GM18520 (cell line): Measurements from ENCODE around the gene NLRP5.
"Not testable (repeated sequence)": the region's sequence is repeated elsewhere in the genome, so short reads cannot be mapped to it uniquely, and the experiment has no call there.

Experiments used
- ATAC-seq: cut with Tn5 transposase; IDR thresholded peaks from one replicate; pipeline ENCODE4 v1.9.1; 2021; ENCODE audit not compliant: unreplicated experiment

Gene NLRP5

DNA sequence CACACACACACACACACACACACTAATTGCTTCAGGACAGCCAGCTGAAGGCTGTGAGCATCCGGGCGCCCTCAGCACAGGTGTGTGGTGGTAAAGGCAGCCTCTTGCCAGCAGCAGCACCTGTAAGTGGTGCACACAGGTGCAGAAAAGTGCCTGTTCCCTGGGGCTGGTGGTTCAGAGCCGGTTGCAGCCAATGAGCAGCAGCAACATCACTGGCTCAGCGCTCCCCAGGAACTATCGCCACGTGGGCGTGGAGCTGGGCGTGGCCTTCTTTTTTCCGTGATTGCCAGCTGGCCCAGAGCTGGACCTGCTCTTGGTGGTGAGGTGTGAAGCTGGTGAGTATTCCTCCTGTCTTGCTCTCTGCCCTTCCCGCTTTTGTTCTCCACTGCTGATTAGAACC, at the start of gene NLRP5:
TSS of gene NLRP5 (plus strand) at position 289 of the 400 bp plus-strand sequence.
- no peak for ATAC-seq

DNA sequence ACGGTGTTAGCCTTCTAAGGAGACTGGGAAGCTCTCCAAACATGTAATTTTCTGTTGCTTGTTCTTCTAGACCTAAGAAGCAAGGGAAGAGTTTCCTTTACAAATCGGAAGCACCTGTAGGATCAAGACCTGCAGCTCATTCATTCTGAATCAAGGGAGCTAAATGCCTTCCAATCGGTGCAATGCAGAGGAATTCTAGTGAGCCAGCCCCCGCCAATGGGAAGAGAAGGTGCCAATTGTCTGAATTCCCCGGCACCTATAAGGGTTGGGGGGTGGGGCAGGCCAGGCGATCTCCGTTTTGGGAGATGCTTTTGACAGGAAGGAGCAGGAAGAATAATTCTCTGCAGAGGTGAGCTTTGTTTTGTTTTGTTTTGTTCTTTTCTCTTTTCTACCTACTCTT, 47.4 kb upstream of the NLRP5 start:
- ATAC-seq: no peak

DNA sequence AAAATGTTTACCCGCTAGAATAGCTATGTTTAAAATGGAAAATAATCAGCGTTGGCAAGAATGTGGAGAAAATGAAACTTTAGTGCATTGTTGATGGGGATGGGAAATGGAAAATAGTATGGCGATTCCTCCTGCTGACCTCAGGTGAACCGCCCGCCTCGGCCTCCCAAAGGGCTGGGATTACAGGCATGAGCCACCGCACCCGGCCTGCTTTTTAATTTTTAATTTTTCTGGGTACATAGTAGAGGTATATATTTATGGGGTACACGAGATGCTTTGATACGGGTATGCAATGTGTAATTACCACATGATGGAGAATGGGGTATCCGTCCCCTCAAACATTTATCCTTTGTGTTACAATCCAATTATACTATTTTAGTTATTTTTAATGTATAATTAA, 46.3 kb upstream of the NLRP5 start:
- ATAC-seq: no peak

DNA sequence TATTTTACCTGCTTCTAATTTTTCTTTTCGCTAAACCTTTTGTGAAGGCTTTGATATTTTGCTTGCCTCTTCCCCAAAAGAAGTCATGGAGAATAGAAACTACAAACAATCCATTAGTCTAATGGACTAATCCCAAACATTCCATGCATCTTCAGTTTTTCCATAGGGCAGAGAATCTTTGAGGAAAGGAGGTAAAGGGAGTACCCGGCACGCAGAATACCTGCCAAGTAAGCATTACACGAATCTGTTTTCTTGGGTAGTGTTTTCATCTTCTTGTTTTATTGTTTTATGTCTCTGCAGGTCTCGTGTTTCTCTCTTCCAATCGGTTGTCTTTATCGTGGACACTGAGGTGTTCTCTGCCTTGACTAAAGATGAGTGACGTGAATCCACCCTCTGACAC, 39.0 kb upstream of the NLRP5 start, which contains the start of gene NLRP8:
TSS of gene NLRP8 (plus strand) at position 301 of the 400 bp plus-strand sequence.
- no peak for ATAC-seq

DNA sequence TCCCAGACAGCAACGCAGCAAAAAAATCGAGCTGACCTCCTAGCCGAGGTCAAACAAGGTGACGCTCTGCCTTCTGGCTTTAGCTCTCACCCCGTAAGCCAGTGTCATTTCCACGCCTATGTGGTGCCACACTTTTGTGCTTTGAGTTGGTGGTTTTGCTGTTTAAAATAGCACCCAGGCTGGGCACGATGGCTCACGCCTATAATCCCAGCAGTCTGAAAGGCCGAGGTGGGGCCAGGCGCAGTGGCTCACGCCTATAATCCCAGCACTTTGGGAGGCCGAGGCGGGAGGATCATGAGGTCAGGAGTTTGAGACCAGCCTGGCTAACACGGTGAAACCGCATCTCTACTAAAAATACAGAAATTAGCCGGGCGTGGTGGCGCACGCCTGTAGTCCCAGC, 36.0 kb upstream of the NLRP5 start:
- not testable (repeated sequence) for ATAC-seq

DNA sequence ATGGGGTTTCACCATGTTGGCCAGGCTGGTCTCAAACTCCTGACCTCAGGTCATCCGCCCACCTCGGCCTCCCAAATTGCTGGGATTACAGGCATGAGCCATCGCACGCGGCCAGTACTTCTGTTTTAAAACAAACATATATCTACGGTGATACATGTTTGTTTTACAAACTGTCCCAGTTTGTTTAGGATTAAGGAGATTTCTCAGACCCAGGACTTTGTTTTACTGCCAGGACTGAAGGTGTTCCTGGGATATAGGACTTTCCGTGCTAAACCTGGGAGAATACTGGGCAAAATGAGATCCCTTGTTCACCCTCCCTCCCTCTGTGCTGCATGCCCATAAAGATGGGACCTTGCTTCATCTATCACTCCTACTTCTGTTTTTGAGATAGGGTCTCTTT, 30.1 kb upstream of the NLRP5 start:
- ATAC-seq: no peak

DNA sequence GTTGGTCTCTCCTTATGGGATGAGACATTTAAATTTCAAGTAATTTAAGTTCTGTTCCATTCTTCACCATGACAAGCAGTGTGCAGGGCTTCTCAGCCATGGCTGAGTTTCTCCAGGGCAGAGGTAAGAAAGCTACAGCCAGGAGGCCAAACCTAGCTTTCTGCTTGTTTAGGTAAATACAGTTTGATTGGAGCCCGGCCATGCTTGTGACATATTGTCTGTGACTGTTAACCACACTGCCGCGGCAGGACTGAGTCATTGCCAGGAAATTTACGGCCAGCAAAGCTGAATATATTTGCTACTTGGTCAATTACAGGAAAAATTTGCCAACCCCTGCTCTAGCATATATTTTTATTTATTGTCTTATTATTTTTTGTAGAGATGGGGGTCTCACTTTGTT, 28.2 kb upstream of the NLRP5 start:
- ATAC-seq: no peak

DNA sequence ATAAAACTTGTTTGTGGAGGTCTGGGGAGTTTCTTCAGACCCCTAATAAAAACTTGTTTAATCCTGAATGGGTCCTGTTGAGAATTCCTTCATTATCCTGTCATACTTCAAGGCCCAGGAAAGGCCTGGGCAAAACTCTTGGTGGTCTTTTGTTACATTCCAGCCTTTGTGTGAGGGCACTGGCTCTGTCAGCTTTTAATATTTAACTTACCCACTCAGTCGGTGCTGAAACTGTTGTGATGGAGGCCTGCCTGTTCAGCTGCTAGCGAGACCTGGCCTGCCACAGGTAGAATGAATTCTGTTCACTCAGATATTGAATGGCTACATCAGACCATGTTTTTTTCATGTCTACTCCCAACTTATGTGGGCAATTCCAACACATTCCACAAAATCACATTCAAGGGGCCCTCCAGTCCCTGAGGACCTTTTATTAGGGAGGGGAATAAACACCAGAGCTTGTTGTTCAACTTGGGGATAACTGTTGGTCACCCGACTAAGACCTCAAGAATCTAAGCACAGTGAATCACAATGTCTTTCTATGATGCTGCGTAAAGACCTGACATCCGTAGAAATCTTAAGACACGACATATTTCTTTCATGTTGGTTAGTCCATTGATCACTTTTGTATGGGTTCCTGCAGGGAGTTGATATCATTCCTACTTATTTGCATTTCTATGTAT, 26.4 kb upstream of the NLRP5 start:
- ATAC-seq: no peak

DNA sequence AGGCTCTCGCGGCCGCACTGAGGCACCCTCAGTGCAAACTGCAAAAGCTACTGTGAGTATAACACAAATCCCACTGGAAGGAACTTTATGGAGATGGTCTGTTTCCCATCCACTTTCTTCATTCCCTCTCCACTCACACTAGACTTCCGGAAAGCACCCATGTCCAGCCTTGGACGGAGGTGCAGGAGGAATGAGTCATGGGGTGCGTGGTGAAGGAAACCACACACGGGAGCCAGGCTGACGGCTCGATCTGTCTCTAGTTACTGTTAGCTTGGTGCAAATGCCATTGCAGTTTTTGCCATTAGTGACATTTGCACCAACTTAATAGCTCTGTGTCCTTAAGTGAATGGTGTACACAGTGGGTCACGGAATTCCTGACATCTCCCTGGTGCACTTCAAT, 24.4 kb upstream of the NLRP5 start:
- no peak for ATAC-seq

DNA sequence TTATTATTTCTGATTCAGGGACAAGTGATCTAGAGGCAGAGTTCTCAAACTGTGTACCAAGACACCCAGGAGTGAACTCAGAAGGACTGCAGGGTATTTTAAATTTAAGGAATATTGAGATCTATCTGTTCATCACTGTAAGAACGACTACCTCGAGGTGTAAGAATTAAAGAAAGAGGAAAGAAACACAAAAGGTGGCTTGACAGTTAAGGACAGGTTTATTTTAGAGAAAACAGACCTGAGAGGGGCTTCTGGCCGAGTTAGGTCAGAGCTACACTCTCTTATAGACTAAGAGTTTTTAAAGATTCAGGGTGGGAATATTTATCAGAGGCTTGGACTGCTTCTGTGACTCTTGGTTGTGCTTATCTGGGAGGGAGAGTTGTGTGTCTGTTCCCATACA, 12.6 kb upstream of the NLRP5 start:
- no peak for ATAC-seq

DNA sequence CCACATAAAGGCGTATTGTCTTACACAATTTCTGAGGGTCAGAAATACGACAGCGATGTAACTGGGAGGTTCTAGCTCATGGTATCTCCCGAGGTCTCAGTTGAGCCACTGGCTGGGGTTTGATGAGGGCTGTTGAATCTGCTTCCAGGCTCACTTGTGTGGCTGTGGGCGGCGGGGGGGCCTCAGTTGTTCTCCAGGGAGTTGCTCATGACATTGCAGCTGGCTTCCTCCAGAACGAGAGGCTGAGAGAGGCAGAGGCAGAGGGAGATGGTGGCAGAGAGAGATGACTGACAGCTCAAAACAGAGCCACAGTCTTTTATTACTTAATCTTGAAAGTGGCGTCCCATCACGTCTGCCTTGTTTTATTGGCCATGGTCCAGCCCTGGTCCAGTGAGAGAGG, 6.2 kb upstream of the NLRP5 start:
- ATAC-seq: no peak

DNA sequence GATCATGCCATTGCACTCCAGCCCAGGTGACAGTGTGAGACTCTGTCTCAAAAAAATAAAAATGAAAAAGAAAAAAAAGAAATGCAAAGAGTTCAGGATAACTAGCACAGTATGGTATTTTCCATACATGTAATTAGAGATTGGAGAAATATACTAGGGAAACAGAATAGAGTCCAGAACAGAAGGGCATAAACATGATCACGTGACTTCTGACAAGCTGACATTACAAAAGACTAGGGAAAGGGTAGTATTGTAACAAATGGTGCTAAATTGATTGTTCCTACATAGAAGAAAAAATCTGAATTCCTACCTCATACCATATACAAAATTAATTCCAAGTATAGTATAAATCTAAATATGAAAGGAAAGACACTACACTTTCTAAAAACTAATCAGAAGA, 1.3 kb upstream of the NLRP5 start:
- ATAC-seq: no peak

DNA sequence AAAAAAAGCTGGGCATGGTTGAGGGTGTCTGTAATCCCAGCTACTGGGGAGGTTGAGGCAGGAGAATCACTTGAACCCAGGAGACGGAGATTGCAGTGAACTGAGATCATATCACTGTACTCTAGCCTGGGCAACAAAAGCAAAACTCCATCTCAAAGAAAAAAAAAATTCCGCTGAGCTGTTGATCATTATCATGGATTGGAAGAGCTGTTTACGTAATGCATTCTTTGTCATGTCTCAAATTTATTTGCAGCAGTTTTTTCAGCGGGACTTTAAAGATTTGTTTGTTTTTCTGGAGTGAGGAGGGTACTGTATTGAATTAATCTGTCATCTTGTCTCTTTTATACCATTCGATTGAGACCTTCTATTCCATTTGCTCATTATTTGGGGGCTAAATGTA, 4.3 kb downstream of the NLRP5 start:
- ATAC-seq: no peak

DNA sequence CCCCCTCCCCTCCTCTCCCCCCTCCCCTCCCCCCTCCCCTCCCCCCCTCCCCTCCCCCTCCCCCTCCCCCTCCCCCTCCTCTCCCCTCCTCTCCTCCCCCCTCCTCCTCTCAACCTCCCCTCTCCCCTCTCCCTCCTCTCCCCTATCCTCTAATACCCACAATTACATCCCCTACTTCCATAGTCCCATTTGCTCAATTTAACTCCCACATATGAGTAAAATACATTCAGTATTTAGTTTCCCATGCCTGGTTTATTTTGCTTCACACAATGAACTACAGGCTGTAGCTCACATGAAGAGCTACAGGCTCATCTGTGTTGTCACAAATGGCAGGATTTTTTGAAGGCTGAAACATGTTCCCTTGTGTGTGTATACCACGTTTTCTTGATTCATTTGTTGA, 6.9 kb downstream of the NLRP5 start:
- ATAC-seq: no peak

DNA sequence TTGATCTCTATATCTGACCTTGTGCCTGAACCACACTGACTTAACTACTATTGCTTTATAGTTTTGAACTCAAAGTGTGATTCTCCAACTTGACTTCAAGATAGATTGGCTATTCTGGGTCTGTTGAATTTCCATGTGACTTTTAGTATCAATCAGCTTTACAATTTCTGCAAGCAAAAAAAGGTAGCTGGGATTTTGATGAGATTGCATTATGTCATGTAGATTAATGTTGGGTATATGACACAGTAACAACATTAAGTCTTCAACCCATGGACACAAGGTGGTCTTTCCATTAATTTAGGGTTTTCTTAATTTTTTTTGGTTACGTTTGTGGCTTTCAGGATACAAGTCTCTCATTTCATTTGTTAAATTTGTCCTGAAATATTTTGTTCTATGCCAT, 28.2 kb downstream of the NLRP5 start:
- ATAC-seq: no peak

DNA sequence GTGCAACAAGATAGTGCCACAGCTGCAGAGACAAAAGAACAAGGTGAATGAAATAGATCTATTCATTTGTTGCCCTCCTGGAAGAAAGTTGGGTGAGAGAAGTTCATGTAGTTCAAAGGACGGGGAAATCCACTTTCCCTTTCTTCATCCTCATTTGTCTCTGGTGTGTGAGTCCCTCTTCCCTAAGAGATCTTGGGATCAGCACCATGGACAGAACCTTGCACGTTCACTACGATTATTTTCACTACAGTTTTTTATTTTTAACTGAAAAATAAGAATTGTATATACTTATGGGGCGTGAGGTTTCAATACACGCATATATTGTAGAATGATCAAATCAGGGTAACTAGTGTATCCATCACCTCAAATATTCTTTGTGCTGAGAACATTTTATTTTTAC, 29.2 kb downstream of the NLRP5 start:
- ATAC-seq: no peak

DNA sequence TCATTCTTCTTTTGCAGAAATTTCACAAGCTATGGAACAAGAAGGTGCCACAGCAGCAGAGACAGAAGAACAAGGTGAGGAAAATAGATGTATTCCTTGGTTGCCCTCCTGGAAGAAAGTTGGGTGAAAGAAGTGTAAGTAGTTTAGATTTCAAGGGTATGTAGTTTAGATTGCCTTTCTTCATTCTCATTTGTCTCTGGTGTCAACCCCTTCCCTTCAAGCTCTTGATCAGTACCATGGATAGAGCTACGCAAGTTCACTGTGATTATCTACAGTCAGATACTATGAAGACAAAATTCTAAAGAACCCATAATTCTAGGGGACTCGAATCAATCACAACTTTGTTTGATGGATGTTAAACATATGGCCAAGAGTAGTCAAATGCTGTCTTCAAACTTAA, 32.8 kb downstream of the NLRP5 start:
- not testable (repeated sequence) for ATAC-seq

DNA sequence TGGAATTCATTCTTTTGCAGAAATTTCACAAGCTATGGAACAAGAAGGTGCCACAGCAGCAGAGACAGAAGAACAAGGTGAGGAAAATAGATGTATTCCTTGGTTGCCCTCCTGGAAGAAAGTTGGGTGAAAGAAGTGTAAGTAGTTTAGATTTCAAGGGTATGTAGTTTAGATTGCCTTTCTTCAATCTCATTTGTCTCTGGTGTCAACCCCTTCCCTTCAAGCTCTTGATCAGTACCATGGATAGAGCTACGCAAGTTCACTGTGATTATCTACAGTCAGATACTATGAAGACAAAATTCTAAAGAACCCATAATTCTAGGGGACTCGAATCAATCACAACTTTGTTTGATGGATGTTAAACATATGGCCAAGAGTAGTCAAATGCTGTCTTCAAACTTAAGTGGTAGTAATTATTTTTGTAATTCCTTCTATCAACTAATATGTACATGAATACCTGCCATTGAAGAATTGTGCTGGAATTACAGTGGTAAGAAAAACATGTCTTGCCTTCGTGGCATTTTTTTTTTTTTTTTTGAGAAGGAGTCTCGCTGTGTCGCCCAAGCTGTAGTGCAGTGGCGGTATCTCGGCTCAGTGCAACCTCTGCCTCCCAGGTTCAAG, 33.9 kb downstream of the NLRP5 start:
- ATAC-seq: not testable (repeated sequence)

DNA sequence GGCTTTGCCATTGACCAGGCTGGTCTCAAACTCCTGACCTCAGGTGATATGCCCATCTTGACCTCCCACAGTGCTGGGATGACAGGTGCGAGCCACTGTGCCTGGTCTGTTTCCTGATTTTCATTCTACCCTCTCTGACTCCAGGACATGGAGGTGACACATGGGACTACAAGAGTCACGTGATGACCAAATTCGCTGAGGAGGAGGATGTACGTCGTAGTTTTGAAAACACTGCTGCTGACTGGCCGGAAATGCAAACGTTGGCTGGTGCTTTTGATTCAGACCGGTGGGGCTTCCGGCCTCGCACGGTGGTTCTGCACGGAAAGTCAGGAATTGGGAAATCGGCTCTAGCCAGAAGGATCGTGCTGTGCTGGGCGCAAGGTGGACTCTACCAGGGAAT, 40.2 kb downstream of the NLRP5 start:
- ATAC-seq: no peak

DNA sequence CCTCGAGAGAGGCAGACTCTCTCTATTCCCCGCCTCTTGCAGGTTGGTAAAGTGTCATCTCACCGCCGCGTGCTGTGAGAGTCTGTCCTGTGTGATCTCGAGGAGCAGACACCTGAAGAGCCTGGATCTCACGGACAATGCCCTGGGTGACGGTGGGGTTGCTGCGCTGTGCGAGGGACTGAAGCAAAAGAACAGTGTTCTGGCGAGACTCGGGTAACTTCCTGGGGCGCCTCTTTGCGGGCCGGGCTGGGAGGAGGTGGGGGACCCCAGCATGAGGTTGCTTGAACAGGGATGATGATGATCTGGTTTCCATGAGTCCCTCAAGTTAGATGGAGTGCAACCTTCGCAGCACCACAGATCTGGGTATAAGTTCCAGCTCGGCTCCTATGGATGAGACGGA, 67.0 kb downstream of the NLRP5 start:
- no peak for ATAC-seq

DNA sequence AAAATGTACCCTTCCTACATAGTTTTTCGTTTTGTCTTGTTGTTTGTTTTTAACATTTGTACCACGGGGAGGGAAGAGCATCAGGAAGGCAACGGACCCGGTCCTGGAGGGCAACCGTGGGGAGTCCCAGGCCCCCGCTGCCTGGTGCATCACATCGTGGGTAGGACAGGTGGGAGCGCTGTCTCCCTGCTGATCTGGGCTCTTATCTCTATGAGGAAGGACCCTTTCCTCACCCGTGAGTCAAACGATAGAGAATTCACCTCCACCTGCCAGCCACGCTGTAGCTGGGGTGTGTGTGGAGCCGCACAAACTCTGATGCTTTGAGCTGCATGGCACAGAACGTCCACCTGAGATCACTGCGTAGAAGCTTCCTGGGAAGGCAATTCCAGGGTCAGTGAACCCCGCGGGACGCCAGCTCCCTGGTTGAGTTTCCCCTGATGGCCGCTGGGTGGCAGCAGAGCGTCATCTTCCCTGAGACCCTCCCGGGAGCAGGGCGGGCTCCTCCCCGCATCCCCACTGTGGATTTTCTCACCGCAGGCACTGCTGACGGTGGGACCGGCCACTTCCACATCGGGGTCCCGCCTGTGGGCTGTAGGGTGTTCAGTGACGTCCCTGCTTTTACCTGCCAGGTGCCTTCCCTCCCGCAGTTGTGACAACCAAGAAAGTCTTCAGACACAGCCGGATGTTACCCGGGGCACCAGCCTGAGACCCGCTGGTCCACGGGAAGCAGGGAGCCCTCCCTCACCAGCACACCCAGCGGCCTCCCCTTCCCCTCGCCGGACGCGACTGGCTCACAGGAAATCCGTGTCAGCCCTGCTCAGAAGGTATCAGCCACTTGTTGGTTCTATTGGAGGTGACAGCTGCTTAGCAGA, 79.8 kb downstream of the NLRP5 start:
- ATAC-seq: no peak

DNA sequence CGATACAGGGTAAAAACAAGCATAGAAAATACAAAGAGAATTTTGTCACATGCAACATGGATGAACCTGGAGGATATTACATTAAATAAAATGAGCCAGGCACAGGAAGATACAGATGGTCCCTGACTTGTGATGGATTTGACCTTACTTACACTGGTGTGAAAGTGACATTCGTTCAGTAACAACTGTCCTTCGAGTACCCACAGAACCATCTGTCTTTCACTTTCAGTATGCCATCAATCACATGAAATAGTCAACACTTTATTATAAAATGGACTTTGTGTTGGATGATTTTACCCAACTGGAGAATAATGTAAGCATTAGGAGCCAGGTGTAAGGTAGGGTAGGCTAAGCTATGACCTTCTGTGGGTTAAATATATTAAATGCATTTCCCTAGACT, 83.1 kb downstream of the NLRP5 start:
- no peak for ATAC-seq
